Dermis blood vessel endothelial cell (primary cell): ENCODE data around the gene VAMP2. TPM values are rescaled to one million over a fixed set of nuclear protein-coding genes. Genes with fewer than 3 reads are reported as not detected.
A peak's percentile ranks its signal among the peaks of the same experiment; 100 is the strongest.

Experiments used
- DNase-seq: peaks from one replicate; pipeline ENCODE4 v3.0.0; 2010
- total RNA-seq: library from RNA; depleted of rRNA; stranded (reverse); fragments of >200 nt; gene quantifications from 2 replicates; pipeline ENCODE4 v1.2.3, GENCODE V29; 2014

VAMP2 gene
- total RNA-seq, 1 donor from 2014 or later, result 4.4 TPM

DNA sequence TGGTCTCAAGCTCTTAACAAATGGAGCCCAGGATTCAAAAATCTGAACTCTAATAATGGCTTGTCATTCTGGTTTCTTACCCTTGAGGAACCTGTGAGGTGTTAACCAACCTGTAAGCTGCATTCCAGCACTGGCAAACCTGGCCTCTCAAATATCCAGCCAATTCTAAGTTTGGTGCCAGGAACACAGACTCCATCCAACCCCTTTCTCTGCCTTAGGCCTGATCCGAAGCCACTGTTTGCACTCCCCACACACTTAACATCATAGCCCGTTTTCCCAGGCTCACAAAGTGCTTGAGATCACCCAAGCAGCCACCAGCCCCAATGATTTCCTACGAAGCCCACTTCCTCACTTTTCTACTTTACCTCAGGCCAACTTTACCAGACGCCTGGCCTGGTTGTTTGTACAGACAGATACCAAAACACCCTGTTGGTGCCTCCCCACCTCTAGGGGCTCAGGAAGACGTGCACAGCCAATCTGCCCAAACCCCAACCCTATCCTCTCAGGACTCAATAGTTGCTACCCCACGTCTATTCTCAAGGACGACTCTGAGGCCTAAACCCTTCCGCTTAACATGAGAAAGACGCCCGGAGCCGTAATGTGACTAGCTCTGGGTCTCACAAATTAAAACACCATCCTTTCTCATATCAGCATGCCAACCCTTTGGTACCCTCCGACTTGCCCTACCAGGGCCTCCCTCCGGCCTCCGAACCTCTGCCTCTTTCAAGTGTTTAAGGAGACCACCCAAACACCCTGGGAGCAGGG is 7.3 kb downstream of the VAMP2 start:
- DNase-seq, result no peak

DNA sequence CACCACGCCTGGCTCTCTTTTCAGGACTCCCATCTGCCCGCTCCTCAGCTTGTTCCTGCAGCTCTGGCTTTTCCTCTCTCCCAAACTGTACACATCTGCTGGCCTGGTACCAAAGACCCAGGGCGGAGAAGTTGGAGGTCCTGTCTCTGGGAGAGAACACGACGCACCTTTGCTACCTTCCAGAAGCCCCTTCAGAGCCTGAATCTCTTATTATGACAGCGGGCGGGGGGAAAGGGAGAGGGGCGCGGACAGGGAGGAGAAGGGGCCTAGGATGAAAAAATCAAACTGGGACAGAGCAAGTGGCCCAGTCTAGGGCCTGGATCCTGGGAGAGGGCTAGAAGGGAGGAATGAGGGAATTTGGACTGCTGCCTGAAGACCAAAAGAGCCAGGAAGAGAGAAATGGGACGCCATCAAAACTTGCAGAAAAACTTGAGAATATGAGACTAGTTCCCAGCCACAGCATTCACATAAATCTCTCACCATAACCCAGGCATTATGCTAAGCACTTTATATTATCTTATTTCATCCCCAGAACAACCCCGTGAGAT is 8.1 kb downstream of the VAMP2 start:
- no peak for DNase-seq

DNA sequence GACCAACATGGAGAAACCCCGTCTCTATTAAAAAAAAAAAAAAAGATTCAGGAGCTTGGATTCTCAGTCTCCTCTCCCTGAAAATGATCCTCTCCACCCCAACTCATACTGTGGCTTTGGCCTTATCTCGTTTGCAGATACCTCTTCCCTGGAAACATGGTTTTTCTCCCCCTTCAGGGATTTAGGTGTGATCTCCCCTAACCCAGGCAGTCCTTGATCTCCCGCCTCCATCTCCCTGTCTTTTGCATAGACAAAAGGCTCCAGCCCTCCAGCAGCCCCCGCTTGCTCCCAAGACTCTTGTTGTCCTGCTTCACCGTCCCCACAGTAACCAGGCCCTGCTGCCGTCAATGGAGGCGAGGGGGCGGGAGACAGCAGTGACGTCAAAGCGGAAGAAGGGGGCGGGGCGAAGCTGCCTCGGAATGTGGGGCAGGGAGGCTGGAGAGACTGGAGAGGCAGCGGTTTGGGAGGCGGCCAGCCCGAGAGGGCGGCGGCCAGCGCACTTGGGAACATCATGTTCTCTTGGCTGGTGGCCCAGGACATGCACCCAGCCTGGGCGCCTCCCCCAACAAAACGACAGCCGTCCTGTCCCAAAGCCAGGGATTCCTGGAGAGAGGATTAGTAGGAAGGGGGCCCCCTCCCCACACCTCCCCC is 8.7 kb downstream of the VAMP2 start:
- peak; percentile 99 for DNase-seq

DNA sequence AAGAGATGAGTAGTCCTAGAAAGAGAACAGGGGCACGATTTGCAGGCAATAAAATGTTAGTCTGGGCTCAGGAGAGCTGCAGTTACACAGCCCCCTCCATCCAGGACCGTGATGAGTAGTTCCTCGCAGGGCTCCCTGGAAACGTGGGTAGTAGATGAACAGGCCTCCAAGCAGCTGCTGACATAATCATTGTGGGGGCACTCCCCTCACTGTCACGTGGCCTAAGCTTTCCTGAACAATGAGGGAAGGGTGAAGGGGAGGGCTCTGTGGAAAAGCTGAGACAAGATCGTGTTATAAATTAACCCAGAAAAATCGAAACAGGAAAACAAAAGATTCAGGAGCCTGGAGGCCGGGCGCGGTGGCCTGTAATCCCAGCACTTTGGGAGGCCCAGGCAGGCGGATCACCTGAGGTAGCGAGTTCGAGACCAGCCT is 9.2 kb downstream of the VAMP2 start:
- peak; percentile 97 for DNase-seq

DNA sequence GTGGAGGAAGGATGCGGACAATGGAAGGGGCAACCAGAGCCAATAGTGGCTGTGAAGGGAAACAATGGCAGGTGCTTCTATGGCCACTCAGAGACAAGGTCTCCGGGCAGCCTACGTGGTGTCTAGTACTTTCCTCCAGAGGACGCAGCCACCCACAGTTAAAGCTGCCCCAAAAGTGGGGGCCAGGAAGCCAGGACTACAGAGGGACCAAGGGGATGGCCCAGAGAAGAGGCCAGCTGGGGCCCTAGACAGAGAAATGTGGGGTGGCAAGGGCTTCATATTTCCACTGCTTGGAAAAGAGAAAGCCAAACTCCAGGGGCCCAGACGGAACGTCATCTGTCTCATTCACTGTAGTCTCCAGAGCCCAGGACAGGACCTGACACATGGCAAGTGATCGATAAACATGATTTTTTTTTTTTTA is 9.7 kb downstream of the VAMP2 start:
- no peak for DNase-seq

DNA sequence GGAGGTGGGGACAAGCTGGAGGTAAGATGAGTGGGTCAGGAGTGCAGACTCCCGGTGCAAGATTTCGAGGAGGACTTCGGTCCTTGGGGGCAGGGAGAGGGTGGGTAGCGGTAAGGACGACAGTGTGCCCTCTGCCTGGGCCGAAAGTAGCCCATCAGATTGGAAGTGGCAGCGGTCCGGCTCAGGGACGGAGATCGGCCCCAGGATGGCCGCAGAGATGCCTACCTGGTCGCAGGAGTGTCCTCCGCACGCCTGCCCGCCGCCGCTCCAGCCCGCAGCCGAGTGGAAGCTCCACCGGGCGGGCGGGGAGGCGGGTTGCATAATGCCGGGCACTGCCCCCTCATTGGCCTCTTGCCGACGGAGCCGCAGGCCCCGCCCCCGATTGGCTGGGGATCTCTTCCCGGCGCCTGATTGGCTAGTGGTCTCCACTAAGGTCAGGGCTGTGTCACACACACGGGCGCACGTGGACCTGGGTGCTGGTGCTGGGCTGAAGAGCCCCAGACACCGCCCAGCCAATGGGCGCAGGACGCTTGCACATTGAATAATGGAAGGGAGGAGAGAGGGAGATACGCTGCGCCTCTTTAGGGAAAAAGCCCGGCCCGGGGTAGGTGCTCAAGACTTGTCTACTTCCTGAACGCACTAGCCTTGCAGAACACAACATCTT is 10.5 kb downstream of the VAMP2 start, which contains the start of gene PER1:
Gene PER1 (minus strand): TSS at position 293 of the 664 bp plus-strand sequence. CDS start 1,698 bp downstream, outside the sequence.
- DNase-seq, result peak; percentile 95

DNA sequence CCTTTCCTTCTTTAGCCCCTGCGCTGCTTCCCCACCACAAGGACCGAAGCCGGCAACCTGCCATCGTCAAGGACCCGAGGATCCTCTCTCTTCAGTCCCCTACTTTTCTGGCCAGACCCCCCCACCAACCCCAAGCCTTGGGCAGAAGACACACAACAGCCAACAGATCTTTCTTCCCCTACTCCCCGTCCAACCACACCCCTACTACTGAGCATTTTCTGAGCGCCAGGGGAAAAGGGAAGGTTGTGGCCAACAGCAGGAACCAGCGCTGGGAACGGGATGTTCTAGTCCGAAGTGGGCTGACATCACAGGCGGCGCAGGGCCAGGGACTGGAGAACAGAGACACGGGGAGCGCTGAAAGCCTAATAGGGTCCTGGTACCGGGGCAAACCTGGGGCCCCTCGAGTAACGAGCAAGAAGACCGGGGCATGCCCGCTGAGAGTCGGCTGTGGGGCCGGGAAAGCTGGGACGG is 11.1 kb downstream of the VAMP2 start:
- DNase-seq, result peak; percentile 74

DNA sequence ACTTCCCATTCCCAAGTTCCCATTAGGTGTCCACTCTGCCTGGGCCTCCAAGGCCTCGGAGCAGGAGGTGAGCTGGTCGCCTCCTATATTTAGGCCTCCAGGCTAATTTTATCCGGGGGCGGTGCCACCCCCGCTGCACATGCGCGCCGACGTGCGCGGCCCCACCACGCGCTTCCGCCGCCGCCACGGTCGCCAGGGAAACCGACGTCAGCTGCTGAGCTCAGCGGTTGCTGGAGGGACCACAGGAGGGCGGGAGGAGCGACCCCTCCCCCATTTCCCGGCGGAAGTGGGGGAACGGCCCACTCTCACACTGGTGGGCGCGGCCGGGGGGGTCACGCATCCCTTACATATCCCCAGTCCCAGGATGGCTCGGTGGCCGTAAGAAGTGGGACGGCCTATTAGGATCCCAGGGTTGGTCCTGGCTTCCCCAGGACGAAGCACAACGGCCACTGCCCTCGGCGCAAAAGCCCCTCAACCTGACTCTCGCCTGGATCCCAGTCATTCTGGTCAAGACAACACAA is 11.6 kb downstream of the VAMP2 start:
- peak; percentile 95 for DNase-seq

DNA sequence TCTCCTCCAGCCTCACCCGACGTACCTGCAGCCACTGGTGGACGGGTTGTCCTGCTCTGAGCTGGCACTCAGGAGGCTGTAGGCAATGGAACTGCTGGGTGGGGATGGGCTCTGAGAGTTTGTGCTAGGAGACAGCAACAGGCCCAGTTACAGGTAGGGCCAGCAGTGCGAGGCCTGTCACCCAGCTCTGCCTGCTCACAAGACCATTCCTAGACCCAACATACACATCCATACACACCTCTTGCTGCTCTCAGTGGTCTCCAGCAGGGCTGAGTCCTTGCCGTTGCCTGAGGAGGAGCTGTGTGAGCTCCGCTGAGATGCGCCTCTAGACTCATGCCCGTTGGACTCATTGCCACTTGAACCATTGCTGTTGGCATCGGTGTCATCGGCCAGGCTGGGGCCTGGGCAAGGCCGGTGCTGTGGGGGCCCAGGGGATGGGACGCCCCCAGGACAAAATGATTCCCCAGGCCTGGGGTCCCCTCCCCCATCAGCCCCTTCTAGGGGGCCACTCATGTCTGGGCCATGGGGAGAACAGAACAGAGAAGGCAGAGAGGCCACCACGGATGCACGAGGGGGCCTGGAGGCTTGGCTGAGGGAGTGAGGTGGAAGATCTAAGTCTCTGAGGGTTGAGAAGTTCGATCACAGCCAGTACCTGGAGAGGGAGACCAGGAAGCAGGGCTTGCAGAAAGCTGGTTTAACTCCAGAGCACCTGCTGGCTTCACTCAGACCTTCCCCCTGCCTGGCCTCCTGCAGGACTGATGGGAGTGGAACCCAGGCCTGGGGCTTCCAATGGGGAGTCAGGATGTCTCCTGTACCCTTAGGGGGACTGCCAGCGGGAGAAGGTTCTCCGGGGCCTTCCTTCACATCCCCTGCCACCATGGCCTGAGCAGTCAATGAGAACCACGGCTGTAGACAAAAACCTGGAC is 12.3 kb downstream of the VAMP2 start:
- no peak for DNase-seq

DNA sequence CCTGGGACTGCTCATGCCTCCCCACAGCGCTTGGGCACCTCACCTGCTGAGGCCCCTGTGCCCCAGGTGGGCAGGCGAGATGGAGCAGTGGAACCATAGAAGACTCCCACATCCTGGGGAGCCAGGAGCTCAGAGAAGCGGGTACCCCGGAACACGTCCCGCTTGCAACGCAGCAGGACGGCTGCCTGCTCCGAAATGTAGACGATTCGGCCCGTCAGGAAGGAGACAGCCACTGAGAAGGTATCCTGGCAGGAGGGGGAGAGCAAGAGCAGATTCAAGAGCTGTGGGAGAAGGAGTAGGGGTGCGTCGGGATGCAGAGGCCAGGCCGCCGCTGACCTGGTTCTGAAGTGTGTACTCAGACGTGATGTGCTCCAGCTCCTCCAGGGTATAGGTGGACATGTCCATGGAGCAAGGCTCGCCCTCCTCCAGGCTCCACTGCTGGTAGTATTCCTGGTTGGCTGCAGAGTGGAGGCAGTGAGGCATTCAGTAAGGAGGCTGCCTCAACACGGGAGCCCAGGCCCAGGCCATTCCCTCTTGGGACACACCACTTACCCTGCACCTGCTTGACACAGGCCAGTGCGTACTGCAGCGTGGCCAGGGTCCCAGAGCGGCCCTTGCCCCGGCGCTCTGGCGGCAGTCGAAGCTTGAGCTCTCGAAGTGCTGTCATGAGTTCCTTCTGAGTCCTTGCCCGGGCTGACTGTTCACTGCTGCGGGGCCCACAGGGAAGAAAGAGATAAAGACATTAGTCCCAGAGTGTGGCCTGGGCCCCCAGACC is 13.1 kb downstream of the VAMP2 start:
- DNase-seq, result no peak

DNA sequence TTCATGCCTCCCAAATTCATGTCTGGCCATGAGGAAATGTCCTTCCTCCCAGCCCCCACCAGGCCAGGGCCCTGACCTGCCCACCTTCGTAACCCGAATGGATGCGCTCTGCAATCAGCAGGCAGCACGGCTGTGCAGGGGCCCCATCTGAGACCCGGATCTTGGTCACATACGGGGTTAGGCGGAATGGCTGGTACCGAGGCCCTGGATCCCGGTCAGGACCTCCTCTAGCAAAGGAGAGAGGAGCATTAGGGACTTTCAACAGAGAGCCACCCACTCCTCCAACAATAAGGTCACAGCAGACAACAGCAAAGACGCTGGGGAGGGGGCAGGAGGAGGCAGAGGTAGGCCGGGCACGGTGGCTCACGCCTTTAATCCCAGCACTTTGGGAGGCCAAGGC is 14.2 kb downstream of the VAMP2 start:
- DNase-seq, result no peak

DNA sequence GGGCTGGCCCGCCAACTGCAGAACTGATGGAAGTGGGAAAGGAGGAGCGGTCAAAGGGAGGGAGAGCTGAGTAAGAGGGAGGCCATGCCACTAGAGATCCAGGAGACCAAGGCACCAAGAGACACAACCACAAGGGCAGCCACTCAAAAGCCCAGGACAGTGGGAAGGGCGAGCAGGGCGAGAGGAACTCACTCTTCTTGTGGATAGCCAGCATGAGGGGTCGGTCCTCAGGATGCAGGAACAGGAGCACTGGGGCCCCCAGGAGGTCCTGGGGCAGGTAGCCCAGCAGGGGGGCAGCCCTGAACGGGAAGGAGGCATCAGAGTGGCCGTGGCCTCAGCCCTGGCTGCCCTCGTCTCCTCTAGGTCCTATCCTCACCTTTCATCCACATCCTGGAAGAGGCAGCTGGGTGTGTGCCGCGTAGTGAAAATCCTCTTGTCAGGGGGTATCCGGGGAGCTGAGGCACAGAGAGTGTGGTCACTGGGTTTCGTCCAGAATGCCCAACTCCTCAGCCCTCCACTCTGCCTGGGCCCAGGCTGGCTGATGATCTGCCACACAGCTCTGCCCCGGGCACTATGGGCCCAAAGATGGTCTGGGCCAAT is 14.8 kb downstream of the VAMP2 start:
- no peak for DNase-seq

DNA sequence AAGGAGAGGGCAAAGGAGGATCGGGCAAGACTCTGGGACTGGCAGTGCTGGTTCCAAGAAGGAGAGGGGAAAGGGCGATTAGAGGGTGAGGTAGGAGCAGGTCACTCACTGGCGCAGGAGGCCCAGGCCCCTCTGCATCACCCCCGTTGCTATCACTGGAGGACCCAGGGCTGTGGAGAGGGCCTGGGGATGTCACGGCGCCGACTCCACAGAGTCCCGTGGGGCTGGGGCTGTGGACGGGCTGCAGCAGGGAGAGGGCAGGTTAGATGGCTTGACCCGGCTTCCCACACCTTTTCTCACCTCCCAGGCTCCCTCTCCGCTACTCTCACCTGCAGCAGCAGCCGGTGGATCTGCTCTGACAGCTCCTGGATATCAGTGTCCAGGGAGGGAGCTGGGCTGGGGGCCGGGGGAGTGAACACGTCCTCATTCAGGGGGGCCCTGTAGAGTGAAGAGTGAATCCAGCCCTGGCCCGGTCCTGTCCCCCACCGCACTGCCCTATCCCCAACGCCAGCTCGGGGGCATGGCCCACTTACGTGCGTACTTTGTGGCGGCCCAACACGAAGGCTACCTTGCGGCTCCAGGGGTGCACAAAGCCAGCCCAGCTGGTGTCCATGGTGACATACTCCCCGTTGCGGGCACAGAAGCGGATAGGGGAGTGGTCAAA is 15.5 kb downstream of the VAMP2 start:
- no peak for DNase-seq

DNA sequence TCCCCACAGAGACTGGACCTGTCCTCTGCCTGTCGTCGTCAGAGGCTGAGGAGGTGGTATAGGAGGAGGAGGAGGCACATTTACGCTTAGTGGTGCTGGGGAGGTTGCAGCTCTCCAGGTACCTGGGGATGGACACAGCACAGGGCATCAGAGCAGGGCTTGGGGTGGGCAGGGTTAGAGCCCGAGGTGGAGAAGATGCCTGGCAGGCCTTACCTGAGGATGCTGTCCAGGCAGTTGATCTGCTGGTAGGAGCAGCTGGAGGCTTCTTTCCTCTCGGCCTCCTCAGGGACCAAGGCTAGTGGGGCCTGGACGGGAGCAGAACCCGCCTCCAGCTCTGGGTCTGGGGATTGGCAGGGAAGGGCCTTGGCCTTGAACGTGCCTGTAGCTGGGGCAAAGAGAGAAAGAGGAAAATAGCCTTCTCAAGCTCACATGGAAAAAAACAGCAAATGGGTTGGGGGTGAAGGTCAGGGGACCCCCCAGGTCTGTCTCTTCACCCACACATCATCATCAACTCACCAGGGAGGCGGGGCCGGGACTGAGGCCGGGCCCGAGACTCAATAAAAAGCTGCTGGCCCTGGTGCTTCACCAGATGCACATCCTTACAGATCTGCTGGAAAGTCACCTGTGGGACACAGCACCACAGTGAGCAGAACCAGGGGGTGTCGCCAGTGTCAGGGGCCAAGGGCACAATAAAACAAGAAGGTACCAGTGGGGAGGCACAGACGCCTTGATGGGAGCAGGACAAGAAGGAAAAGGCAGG is 16.2 kb downstream of the VAMP2 start:
- no peak for DNase-seq

DNA sequence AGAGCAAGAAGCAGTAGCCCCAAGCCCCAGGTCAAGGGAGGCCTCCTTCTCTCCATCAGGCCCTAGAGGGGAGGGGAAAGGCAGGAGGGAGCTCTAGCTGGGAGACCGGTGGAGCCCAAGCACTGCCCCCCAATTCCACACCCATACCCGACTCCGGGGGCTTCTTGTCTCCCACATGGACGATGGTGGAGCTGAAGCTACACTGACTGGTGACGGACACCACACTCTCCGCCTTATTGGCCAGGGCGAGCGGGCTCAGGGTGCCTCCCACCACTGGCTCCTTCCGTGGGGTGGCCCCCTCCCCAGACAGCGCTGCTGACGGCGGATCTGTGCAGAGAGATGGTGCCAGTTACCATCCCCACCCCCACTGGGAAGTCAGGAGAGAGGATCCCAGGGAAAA is 16.9 kb downstream of the VAMP2 start:
- DNase-seq, result no peak

DNA sequence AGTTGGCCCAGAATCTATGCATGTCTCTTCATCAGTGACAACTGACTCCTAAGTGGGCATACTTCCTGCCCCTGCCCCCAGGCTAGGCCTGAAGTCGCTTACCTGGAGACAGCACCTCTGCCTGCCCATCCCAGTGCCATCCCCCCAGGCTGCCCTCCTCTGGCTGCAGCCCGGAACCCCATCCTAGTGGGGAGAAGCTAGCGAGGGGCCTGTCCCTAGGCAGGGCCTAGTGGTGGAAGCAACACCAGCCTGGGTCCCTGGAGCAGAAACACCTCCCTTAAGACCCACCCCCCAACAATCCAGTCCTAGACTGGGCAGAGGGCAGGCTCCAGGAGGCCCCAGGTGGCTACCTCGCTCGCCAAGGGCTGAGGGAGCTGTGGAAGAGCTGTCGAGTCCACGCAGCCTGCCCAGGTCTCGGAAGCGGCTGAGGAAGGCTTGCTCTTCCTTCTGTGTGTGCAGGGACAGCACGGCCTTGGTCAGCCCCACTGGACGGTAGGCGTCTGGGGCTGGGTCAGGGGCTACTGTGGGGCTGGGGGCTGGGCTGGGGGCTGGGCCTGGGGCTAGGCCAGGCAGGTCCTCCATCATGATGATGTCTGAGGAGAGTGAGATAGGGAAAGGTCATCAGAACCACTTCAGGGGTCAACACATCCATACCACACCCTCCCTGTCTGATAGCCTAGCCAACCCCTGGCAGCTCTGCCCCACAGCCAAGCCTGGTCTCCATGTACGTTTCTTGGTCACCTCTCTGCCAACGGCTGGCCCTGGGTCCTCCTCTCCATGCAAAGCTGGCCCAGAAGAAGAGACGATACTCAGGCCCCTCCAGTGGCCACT is 18.1 kb downstream of the VAMP2 start:
- DNase-seq, result no peak

DNA sequence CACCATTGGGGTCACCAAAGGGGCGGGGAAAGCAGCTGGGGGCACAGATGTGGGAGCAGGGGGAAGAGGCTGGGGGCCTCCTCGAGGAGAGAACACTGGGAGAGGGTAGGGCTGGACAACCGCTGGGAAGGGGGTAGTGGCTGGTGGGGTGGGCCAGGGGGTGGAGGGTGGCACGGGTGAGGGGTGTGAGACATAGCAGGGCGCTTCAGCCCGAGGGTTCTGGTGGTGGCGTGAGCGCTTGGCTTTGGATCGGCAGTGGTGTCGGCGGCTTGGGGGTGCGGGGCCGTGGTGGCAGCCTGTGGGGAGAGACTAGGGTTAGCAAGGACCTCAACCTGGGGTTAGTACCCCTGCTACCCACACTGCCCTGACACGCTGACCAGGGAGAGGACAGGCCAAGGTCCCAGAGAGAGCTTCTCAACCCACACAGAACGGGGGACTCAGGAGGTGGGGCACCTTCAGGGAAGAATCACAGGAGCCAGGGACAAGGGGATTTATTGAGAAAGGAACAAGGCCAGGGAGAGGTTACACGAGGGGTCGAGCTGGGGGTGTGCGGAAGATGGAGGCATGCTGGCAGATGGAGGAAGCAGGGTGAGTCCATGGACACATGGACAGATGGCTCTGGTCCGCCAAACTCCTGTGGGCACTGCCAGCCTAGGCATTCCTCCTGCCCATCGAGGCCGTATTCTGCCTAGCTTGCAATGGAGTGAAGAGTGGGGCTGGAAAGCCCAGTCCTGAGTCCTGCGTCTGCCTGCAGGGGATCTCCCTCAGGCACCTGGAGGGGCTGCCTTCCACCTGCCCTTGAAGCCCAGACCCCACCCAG is 19.0 kb downstream of the VAMP2 start:
- no peak for DNase-seq
